Measurements from ENCODE around the gene EDNRB. TPM values are rescaled to one million over a fixed set of nuclear protein-coding genes. Genes with fewer than 3 reads are reported as not detected.

The EDNRB gene
- total and polyA plus RNA-seq, 2 of the 8 experiments (the other 6 are each of a cell fraction or from before 2014, with no cell fraction given), result 15.8 to 73.2 TPM

- 87% methylated on average over 3 of the region's 3 CpGs; no CpG with 5 or more reads in 1 of the 2 experiments for WGBS, 2 experiments (ENCODE audit: extremely low coverage in 1 of 2, insufficient coverage in 1 of 2, insufficient read length in 1 of 2, insufficient replicate concordance in 2 of 2, low coverage in 1 of 2, low lambda C conversion rate in 2 of 2, missing lambda C conversion rate in 1 of 2)
- no peak overlapping the region for H4K91ac ChIP-seq (replicated peaks; ENCODE audit: insufficient read length, low read length)
- CTCF ChIA-PET (ENCODE audit: partially characterized antibody), result interaction anchor here (1.3 kb wide), 1 partner anchor 23 kb away, joined by 4 read pairs; the partner anchor contains the start of gene EDNRB
- no peak overlapping the region for H2AK5ac ChIP-seq (ENCODE audit: low read depth, low read length)
- no peak overlapping the region for H2AFZ ChIP-seq (ENCODE audit: low read length)
- no peak overlapping the region for H3K9ac ChIP-seq (replicated peaks in 1 of 4; ENCODE audit: extremely low read depth in 1 of 4, low read depth in 3 of 4, low read length in 3 of 4)
- H3K27ac ChIP-seq (ENCODE audit: low read depth, low read length), result no peak overlapping the region
- H2BK120ac ChIP-seq (replicated peaks; ENCODE audit: low read depth, low read length), result no peak overlapping the region
- no peak overlapping the region for H3K14ac ChIP-seq (ENCODE audit: insufficient read length)
- no peak for DNase-seq (ENCODE audit: low read depth in 1 of 2, low spot score in 2 of 2)
- no peaks in the 10 kb centered on the region; a peak in 1 of 7 replicates for H3K4me1 ChIP-seq (replicated peaks in 1 of 4; ENCODE audit: control insufficient read depth in 3 of 4, insufficient read depth in 4 of 4, low read length in 3 of 4)
- no peaks in the 10 kb centered on the region for H3K79me2 ChIP-seq (ENCODE audit: control insufficient read depth in 1 of 2, insufficient read depth in 2 of 2, low read length in 2 of 2)
- no peaks in the 10 kb centered on the region for H3K79me1 ChIP-seq (ENCODE audit: low read depth, low read length)
- no peaks in the 10 kb centered on the region for H3K27me3 ChIP-seq (replicated peaks in 1 of 4; ENCODE audit: control insufficient read depth in 3 of 4, extremely low read depth in 1 of 4, insufficient read depth in 3 of 4, low read length in 3 of 4)
- no peak overlapping the region for H2BK12ac ChIP-seq (ENCODE audit: low read depth, low read length)
- H2BK20ac ChIP-seq (ENCODE audit: low read length), result no peak overlapping the region
- no peak overlapping the region for H3K4ac ChIP-seq (replicated peaks; ENCODE audit: insufficient read length, low read depth, low read length)
- no peak overlapping the region for H3K4me2 ChIP-seq (ENCODE audit: insufficient read depth in 1 of 2, low read depth in 2 of 2, low read length in 2 of 2)
- H3K36me3 ChIP-seq (ENCODE audit: control insufficient read depth in 2 of 4, insufficient read depth in 4 of 4, low read length in 3 of 4), result peaks cover 0 to 6% (median 2%) of the 10 kb centered on the region in 4 experiments; a peak in 2 of 8 replicates
- no peak overlapping the region for H3K23ac ChIP-seq (ENCODE audit: insufficient read length)
- H3K18ac ChIP-seq (ENCODE audit: extremely low read depth, low read length), result no peak overlapping the region
- H4K8ac ChIP-seq (ENCODE audit: extremely low read depth, insufficient read depth, low read length), result no peak overlapping the region
- H3K4me3 ChIP-seq (ENCODE audit: extremely low read depth in 1 of 4, insufficient read depth in 2 of 4, low read depth in 3 of 4, low read length in 4 of 4), result no peak overlapping the region
- no peaks in the 10 kb centered on the region for H4K20me1 ChIP-seq (replicated peaks in 1 of 2; ENCODE audit: control insufficient read depth in 1 of 2, insufficient read depth in 2 of 2, low read length in 2 of 2)
- H3K9me3 ChIP-seq (ENCODE audit: insufficient read depth in 2 of 2, low read depth in 1 of 2, low read length in 1 of 2), result no peaks in the 10 kb centered on the region
- FAIRE-seq, result no peak
- POLR2A ChIA-PET (ENCODE audit: partially characterized antibody), result interaction anchor here (1.0 kb wide), 1 partner anchor 13 kb away, joined by 3 read pairs; no protein-coding TSS in a partner anchor
- H3K23me2 ChIP-seq (ENCODE audit: low read depth, low read length), result no peaks in the 10 kb centered on the region
- no peak overlapping the region for H3K56ac ChIP-seq (replicated peaks; ENCODE audit: insufficient read length, low read depth, low read length)
- H2BK15ac ChIP-seq (ENCODE audit: low read length), result no peak overlapping the region
- no peak overlapping the region for H2BK5ac ChIP-seq (ENCODE audit: low read depth, low read length)
- no peak overlapping the region for H4K5ac ChIP-seq (ENCODE audit: insufficient read length, low read depth, low read length)
- no peak for TF ChIP-seq SUZ12 (IDR thresholded peaks at IDR 0.05; ENCODE audit: low read length)
- TF ChIP-seq CTBP2 (IDR thresholded peaks at IDR 0.05; ENCODE audit: borderline replicate concordance, insufficient read depth, insufficient read length, low read length), result no peak
- TF ChIP-seq ATF3 (IDR thresholded peaks at IDR 0.05; ENCODE audit: insufficient read depth, low read depth, low read length), result no peak
- no peak for TF ChIP-seq NANOG (IDR thresholded peaks at IDR 0.05; ENCODE audit: insufficient read depth, low read depth, low read length, poor library complexity, severe bottlenecking)
- TF ChIP-seq NRF1 (IDR thresholded peaks at IDR 0.05; ENCODE audit: low read depth, low read length), result no peak
- no peak for TF ChIP-seq ASH2L (IDR thresholded peaks at IDR 0.05; ENCODE audit: low read length)
- TF ChIP-seq SIX5 (IDR thresholded peaks at IDR 0.05; ENCODE audit: low read depth, low read length), result no peak
- TF ChIP-seq SIRT6 (IDR thresholded peaks at IDR 0.05; ENCODE audit: low read length), result no peak
- no peak for TF ChIP-seq SAP30 (IDR thresholded peaks at IDR 0.05; ENCODE audit: insufficient read depth, insufficient replicate concordance, low read length)
- no peak for TF ChIP-seq PHF8 (conservative IDR thresholded peaks at IDR 0.05; ENCODE audit: low read depth, low read length)
- no peak for TF ChIP-seq E2F6 (IDR thresholded peaks at IDR 0.05)
- no peak for TF ChIP-seq EGR1 (IDR thresholded peaks at IDR 0.05; ENCODE audit: borderline replicate concordance, low read depth, low read length)
These were observed 23.9 kb downstream of the EDNRB start for GRCh38 chr13:77894743-77895142.

All from H1 (cell line).